Measurements from ENCODE around the gene GNA12.

Gene GNA12

DNA sequence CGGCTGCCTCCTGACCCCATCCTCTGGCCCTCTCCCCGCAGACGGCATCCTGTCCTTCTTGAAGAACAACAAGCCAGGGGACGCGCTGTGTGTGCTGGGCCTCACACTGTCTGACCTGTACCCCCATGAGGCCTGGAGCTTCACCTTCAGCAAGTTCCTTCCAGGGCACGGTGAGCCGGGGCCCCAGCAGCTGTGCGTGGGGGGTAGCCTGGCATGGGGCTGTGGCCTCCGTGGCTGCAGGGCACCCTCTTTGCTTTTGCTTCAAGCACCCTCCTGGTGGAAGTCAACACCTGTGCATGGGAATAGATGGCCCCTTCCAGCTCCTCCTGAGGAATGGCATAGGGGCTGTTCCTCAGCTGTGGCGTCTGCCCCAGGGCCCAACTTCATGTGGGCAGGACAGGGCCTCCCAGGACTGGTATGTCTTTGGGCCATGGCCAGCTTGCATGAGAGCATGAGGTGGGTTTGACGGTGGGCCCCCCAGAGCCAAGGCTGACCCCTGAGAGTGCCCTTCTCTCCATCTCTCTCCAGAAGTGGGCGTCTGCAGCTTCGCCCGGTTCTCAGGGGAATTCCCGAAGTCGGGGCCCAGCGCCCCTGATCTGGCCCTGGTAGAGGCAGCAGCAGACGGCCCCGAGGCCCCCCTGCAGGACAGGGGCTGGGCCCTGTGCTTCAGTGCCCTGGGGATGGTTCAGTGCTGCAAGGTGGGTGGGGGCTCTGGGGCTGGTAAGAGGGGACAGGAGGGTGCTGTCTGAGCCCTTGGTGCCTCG is 135.4 kb downstream of the GNA12 start:
- no peak for TF ChIP-seq TAF1 (IDR thresholded peaks at IDR 0.05; ENCODE audit: borderline replicate concordance, insufficient read depth, low read length)
- no peak for TF ChIP-seq SIN3A (IDR thresholded peaks at IDR 0.05; ENCODE audit: borderline replicate concordance, insufficient read depth, low read length)
- no peak for TF ChIP-seq FOXP2 (optimal IDR thresholded peaks at IDR 0.05; ENCODE audit: borderline replicate concordance, extremely low read depth, extremely low read length, insufficient read depth)
- TF ChIP-seq, protein P1, sequence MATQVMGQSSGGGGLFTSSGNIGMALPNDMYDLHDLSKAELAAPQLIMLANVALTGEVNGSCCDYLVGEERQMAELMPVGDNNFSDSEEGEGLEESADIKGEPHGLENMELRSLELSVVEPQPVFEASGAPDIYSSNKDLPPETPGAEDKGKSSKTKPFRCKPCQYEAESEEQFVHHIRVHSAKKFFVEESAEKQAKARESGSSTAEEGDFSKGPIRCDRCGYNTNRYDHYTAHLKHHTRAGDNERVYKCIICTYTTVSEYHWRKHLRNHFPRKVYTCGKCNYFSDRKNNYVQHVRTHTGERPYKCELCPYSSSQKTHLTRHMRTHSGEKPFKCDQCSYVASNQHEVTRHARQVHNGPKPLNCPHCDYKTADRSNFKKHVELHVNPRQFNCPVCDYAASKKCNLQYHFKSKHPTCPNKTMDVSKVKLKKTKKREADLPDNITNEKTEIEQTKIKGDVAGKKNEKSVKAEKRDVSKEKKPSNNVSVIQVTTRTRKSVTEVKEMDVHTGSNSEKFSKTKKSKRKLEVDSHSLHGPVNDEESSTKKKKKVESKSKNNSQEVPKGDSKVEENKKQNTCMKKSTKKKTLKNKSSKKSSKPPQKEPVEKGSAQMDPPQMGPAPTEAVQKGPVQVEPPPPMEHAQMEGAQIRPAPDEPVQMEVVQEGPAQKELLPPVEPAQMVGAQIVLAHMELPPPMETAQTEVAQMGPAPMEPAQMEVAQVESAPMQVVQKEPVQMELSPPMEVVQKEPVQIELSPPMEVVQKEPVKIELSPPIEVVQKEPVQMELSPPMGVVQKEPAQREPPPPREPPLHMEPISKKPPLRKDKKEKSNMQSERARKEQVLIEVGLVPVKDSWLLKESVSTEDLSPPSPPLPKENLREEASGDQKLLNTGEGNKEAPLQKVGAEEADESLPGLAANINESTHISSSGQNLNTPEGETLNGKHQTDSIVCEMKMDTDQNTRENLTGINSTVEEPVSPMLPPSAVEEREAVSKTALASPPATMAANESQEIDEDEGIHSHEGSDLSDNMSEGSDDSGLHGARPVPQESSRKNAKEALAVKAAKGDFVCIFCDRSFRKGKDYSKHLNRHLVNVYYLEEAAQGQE (IDR thresholded peaks at IDR 0.05; ENCODE audit: insufficient read depth in 1 of 2, low read depth in 2 of 2, low read length in 2 of 2), result no peak
- no peak for TF ChIP-seq POLR2AphosphoS5 (IDR thresholded peaks at IDR 0.05; ENCODE audit: low read depth, low read length)

- TF ChIP-seq SIN3A (IDR thresholded peaks at IDR 0.05; ENCODE audit: borderline replicate concordance, insufficient read depth, low read length) (no peak), POLR2AphosphoS5 (IDR thresholded peaks at IDR 0.05; ENCODE audit: low read depth, low read length) (no peak), TAF1 (IDR thresholded peaks at IDR 0.05; ENCODE audit: borderline replicate concordance, insufficient read depth, low read length) (no peak), FOXP2 (optimal IDR thresholded peaks at IDR 0.05; ENCODE audit: borderline replicate concordance, extremely low read depth, extremely low read length, insufficient read depth) (no peak)
- TF ChIP-seq, protein P1 (IDR thresholded peaks at IDR 0.05; ENCODE audit: insufficient read depth in 1 of 2, low read depth in 2 of 2, low read length in 2 of 2), result no peak
Observed at GRCh38 chr7:2708041-2708440, 136.1 kb downstream of the GNA12 start.

DNA sequence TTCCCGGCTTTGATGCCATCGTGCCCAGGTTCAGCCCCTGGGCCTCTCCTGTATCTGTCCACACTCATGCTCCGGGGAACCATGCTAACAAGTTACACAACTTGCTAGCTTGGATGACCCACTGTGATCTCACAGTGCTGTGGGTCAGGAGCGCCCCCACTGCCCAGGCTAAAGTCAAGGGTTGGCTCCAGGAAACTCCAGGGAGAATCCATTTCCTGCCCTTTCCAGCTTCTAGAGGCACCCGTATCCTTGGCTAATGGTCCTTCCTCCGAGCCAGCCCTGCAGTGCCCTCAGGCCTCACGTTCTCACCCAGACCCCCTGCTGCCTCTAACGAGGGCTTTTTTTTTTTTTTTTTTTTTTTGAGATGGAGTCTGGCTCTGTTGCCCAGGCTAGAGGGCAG is 136.6 kb downstream of the GNA12 start:
- no peak for TF ChIP-seq FOXP2 (optimal IDR thresholded peaks at IDR 0.05; ENCODE audit: borderline replicate concordance, extremely low read depth, extremely low read length, insufficient read depth)
- TF ChIP-seq, protein P1 (IDR thresholded peaks at IDR 0.05; ENCODE audit: insufficient read depth in 1 of 2, low read depth in 2 of 2, low read length in 2 of 2), result no peak
- TF ChIP-seq TAF1 (IDR thresholded peaks at IDR 0.05; ENCODE audit: borderline replicate concordance, insufficient read depth, low read length), result no peak
- no peak for TF ChIP-seq POLR2AphosphoS5 (IDR thresholded peaks at IDR 0.05; ENCODE audit: low read depth, low read length)
- no peak for TF ChIP-seq SIN3A (IDR thresholded peaks at IDR 0.05; ENCODE audit: borderline replicate concordance, insufficient read depth, low read length)

DNA sequence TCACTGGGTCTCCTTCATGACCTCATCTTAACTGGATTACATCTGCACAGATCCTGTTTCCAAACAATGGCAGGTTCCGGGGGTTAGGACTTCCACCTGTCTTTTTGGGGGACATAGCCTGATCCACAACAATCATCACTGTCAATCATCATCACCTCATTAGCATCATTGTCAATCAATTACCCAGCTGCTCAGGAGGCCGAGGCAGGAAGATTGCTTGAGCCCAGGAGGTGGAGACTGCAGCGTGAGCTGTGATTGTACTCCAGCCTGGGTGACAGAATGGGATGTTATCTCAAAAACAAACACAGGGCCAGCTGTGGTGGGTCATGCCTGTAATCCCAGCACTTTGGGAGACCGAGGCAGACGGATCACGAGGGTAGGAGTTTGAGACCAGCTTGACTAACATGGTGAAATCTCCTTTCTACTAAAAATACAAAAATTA is 137.4 kb downstream of the GNA12 start:
- TF ChIP-seq, protein P1 (IDR thresholded peaks at IDR 0.05; ENCODE audit: insufficient read depth in 1 of 2, low read depth in 2 of 2, low read length in 2 of 2), result no peak
- TF ChIP-seq TAF1 (IDR thresholded peaks at IDR 0.05; ENCODE audit: borderline replicate concordance, insufficient read depth, low read length) (no peak), FOXP2 (optimal IDR thresholded peaks at IDR 0.05; ENCODE audit: borderline replicate concordance, extremely low read depth, extremely low read length, insufficient read depth) (no peak), SIN3A (IDR thresholded peaks at IDR 0.05; ENCODE audit: borderline replicate concordance, insufficient read depth, low read length) (no peak), POLR2AphosphoS5 (IDR thresholded peaks at IDR 0.05; ENCODE audit: low read depth, low read length) (no peak)

All from PFSK-1 (cell line).